Mucosa of stomach (tissue), 1 donor: ENCODE data around the gene TNFSF13.

Experiments
- H3K27me3 ChIP-seq: one replicate; pipeline ENCODE4 v1.7.0; 2013; ENCODE audit warnings: mild to moderate bottlenecking, low read length; ENCODE audit not compliant: control insufficient read depth, insufficient read depth
- H3K36me3 ChIP-seq: one replicate; pipeline ENCODE4 v1.7.0; 2013; ENCODE audit warnings: low read length; ENCODE audit not compliant: control insufficient read depth, insufficient read depth
- H3K4me1 ChIP-seq: one replicate; pipeline ENCODE4 v1.7.0; 2013; ENCODE audit warnings: mild to moderate bottlenecking, low read length; ENCODE audit not compliant: control insufficient read depth, insufficient read depth
- H3K4me3 ChIP-seq: one replicate; pipeline ENCODE4 v1.7.0; 2013; ENCODE audit warnings: low read length
- H3K9ac ChIP-seq: one replicate; pipeline ENCODE4 v1.7.0; 2013; ENCODE audit warnings: mild to moderate bottlenecking, low read length, moderate library complexity
- H3K9me3 ChIP-seq: one replicate; pipeline ENCODE4 v1.7.0; 2013; ENCODE audit warnings: mild to moderate bottlenecking, low read length, moderate library complexity; ENCODE audit not compliant: control insufficient read depth
- donor health status: Pancreatic carcinoma.

TNFSF13 gene

GRCh38 chr17:7556627-7557026 lies 1.9 kb upstream of the TNFSF13 start:
- Histone ChIP-seq H3K4me1 (peaks cover 48% of the 10 kb centered on the region), H3K27me3 (no peaks in the 10 kb centered on the region), H3K9ac (peak overlapping the region; percentile 98), H3K4me3 (no peak overlapping the region), H3K9me3 (no peaks in the 10 kb centered on the region), H3K36me3 (no peaks in the 10 kb centered on the region)

GRCh38 chr17:7557147-7557764 lies 1.3 kb upstream of the TNFSF13 start:
- H3K36me3 ChIP-seq: no peaks in the 10 kb centered on the region
- H3K9ac ChIP-seq: peak overlapping the region; percentile 98
- H3K9me3 ChIP-seq: no peaks in the 10 kb centered on the region
- H3K4me1 ChIP-seq: peaks cover 49% of the 10 kb centered on the region
- H3K27me3 ChIP-seq: no peaks in the 10 kb centered on the region
- no peak overlapping the region for H3K4me3 ChIP-seq

- H3K4me3 ChIP-seq: peak overlapping the region; percentile 77
- no peaks in the 10 kb centered on the region for H3K9me3 ChIP-seq
- H3K36me3 ChIP-seq: no peaks in the 10 kb centered on the region
- H3K9ac ChIP-seq: peak overlapping the region; percentile 98
- no peaks in the 10 kb centered on the region for H3K27me3 ChIP-seq
- H3K4me1 ChIP-seq: peaks cover 56% of the 10 kb centered on the region
Measured at GRCh38 chr17:7557775-7558543, 591 bp upstream of the TNFSF13 start.

GRCh38 chr17:7559320-7560171 lies 996 bp downstream of the TNFSF13 start:
- H3K4me1 ChIP-seq: peaks cover 62% of the 10 kb centered on the region
- no peaks in the 10 kb centered on the region for H3K27me3 ChIP-seq
- H3K9me3 ChIP-seq: no peaks in the 10 kb centered on the region
- peak overlapping the region; percentile 98 for H3K9ac ChIP-seq
- H3K4me3 ChIP-seq: peak overlapping the region; percentile 77
- peaks cover 3% of the 10 kb centered on the region for H3K36me3 ChIP-seq

GRCh38 chr17:7560172-7561027 lies 1.9 kb downstream of the TNFSF13 start:
- Histone ChIP-seq H3K4me3 (peak overlapping the region; percentile 77), H3K9ac (peak overlapping the region; percentile 98), H3K27me3 (no peaks in the 10 kb centered on the region), H3K36me3 (peaks cover 11% of the 10 kb centered on the region), H3K4me1 (peaks cover 62% of the 10 kb centered on the region), H3K9me3 (no peaks in the 10 kb centered on the region)

GRCh38 chr17:7561028-7561575 lies 2.6 kb downstream of the TNFSF13 start:
- Histone ChIP-seq H3K9ac (peak overlapping the region; percentile 98), H3K36me3 (peaks cover 16% of the 10 kb centered on the region), H3K4me1 (peaks cover 62% of the 10 kb centered on the region), H3K4me3 (peak overlapping the region; percentile 52), H3K27me3 (no peaks in the 10 kb centered on the region), H3K9me3 (no peaks in the 10 kb centered on the region)

GRCh38 chr17:7561589-7562207 lies 3.1 kb downstream of the TNFSF13 start, which contains the start of gene SENP3:
Gene SENP3, plus strand, starts transcription at chr17:7561919. Its CDS starts 1,158 bp downstream, at chr17:7563077.
- peaks cover 17% of the 10 kb centered on the region for H3K36me3 ChIP-seq
- H3K4me3 ChIP-seq: peak within 1 kb of the TSS; percentile 52
- no peaks in the 10 kb centered on the region for H3K27me3 ChIP-seq
- H3K4me1 ChIP-seq: peaks cover 59% of the 10 kb centered on the region
- no peaks in the 10 kb centered on the region for H3K9me3 ChIP-seq
- H3K9ac ChIP-seq: peak within 1 kb of the TSS; percentile 98

- no peaks in the 10 kb centered on the region for H3K9me3 ChIP-seq
- H3K4me1 ChIP-seq: peaks cover 54% of the 10 kb centered on the region
- H3K4me3 ChIP-seq: peak overlapping the region; percentile 34
- H3K9ac ChIP-seq: peak overlapping the region; percentile 81
- H3K27me3 ChIP-seq: no peaks in the 10 kb centered on the region
- peaks cover 22% of the 10 kb centered on the region for H3K36me3 ChIP-seq
Measured at GRCh38 chr17:7562208-7562605, 3.7 kb downstream of the TNFSF13 start.

GRCh38 chr17:7563115-7563869 lies 4.7 kb downstream of the TNFSF13 start:
- H3K27me3 ChIP-seq: no peaks in the 10 kb centered on the region
- no peaks in the 10 kb centered on the region for H3K9me3 ChIP-seq
- H3K4me1 ChIP-seq: peaks cover 46% of the 10 kb centered on the region
- no peak overlapping the region for H3K4me3 ChIP-seq
- peaks cover 22% of the 10 kb centered on the region for H3K36me3 ChIP-seq
- H3K9ac ChIP-seq: peak overlapping the region; percentile 81

- H3K4me1 ChIP-seq: peaks cover 8% of the 10 kb centered on the region
- no peak overlapping the region for H3K9ac ChIP-seq
- no peaks in the 10 kb centered on the region for H3K9me3 ChIP-seq
- no peak overlapping the region for H3K4me3 ChIP-seq
- H3K27me3 ChIP-seq: no peaks in the 10 kb centered on the region
- H3K36me3 ChIP-seq: peaks cover 38% of the 10 kb centered on the region
Measured at GRCh38 chr17:7569571-7569970, 11.0 kb downstream of the TNFSF13 start.
